ENCODE data around the gene NKPD1.

GRCh38 chr19:45145270-45146189, 15.3 kb downstream of the NKPD1 start:
- TF ChIP-seq POLR2A (IDR thresholded peaks at IDR 0.05) (no peak), POLR2AphosphoS5 (IDR thresholded peaks at IDR 0.05) (no peak)
- TF ChIP-seq, protein P1, sequence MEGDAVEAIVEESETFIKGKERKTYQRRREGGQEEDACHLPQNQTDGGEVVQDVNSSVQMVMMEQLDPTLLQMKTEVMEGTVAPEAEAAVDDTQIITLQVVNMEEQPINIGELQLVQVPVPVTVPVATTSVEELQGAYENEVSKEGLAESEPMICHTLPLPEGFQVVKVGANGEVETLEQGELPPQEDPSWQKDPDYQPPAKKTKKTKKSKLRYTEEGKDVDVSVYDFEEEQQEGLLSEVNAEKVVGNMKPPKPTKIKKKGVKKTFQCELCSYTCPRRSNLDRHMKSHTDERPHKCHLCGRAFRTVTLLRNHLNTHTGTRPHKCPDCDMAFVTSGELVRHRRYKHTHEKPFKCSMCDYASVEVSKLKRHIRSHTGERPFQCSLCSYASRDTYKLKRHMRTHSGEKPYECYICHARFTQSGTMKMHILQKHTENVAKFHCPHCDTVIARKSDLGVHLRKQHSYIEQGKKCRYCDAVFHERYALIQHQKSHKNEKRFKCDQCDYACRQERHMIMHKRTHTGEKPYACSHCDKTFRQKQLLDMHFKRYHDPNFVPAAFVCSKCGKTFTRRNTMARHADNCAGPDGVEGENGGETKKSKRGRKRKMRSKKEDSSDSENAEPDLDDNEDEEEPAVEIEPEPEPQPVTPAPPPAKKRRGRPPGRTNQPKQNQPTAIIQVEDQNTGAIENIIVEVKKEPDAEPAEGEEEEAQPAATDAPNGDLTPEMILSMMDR (IDR thresholded peaks at IDR 0.05): no peak

All from prostate gland (tissue), 2 donors.